Measurements from ENCODE around the gene TRIM2.
A peak's percentile ranks its signal among the peaks of the same experiment; 100 is the strongest.

TRIM2 gene

DNA sequence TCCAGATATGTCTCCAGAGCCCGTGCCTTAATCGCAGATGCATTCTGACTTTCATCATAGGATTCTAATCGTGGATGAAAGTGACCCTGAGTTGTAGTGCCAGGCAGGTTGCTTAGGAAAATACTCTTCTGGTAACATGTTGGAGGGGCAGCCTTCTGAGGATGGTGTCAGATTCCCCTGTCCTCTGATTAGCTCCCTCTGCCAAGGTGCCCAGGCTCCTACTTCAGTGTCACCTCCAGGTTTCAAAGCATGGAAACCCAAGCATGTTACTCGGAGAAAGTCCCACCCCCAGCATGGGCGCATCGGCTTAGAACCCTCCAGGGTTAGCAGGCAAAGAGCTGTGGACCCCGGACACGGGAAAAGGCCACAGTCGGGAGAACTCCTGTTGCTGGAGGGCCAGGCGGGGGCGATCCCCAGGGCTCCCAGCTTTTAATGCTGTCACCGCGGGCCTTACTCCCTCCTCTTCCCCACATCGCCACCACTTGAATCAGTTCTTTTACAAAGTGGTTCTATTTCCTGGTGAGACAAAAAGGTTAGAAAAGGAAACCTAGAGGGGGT, 44.5 kb downstream of the TRIM2 start:
- Histone ChIP-seq H3K36me3 (ENCODE audit: control insufficient read depth, insufficient read depth, low read length) (no peaks in the 10 kb centered on the region), H3K9ac (ENCODE audit: low read depth, low read length) (peak overlapping the region; percentile 37; the same call in 1 of the 2 replicates), H3K4me3 (ENCODE audit: low read depth, low read length) (peak overlapping the region; percentile 68), H3K4me1 (ENCODE audit: control insufficient read depth, insufficient read depth, low read length) (peaks cover 16% of the 10 kb centered on the region), H3K27me3 (ENCODE audit: control insufficient read depth, insufficient read depth, low read length) (no peaks in the 10 kb centered on the region), H3K27ac (ENCODE audit: low read depth, low read length) (peak overlapping the region; percentile 89), H3K9me3 (ENCODE audit: control insufficient read depth, insufficient read depth, low read length) (no peaks in the 10 kb centered on the region)

DNA sequence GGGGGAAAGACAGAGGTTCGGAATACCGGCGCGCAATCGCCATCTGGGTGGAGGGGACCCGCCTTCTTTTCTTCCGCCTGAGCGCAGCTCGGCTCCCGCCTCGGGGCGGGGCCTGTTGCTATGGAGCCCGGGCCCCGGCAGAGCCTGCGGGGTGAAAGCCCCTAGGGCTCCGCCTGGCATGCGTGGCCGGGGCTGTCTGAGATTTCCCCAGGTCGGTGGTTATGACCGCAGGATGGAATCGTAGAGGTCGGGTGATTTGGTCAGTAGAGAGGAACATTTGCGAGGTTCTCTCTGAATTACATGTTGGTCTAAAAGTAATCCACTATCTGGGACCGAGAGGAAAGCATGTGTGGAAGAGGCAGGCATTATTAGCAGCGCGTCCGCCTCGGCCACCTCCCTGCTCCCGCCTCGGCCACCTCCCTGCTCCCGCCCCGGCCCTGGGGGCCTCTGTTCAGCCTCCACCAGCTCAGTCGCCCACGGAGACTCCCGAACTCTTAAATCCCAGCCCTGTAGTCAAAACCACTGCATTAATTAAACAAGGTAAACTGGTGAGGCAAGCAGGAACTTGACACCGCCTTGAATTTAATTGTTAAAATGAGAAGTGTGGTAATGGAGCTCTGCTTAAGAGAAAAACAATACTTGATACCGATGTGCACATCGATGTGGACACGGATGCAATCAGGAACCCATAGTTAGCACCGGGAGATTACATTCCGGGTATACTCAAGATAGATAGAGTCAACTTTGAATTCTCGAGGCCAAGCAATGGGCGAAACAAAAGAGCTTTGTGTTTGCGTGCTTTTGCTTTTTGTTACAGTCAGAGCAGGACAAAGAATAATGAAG, 45.2 kb downstream of the TRIM2 start:
- Histone ChIP-seq H3K36me3 (ENCODE audit: control insufficient read depth, insufficient read depth, low read length) (no peaks in the 10 kb centered on the region), H3K4me1 (ENCODE audit: control insufficient read depth, insufficient read depth, low read length) (peaks cover 16% of the 10 kb centered on the region), H3K27me3 (ENCODE audit: control insufficient read depth, insufficient read depth, low read length) (no peaks in the 10 kb centered on the region), H3K27ac (ENCODE audit: low read depth, low read length) (peak overlapping the region; percentile 89), H3K9me3 (ENCODE audit: control insufficient read depth, insufficient read depth, low read length) (no peaks in the 10 kb centered on the region), H3K9ac (ENCODE audit: low read depth, low read length) (peak overlapping the region; percentile 47), H3K4me3 (ENCODE audit: low read depth, low read length) (peak overlapping the region; percentile 68)

- Histone ChIP-seq H3K4me3 (ENCODE audit: low read depth, low read length) (no peak overlapping the region), H3K27me3 (ENCODE audit: control insufficient read depth, insufficient read depth, low read length) (no peaks in the 10 kb centered on the region), H3K9ac (ENCODE audit: low read depth, low read length) (no peak overlapping the region), H3K4me1 (ENCODE audit: control insufficient read depth, insufficient read depth, low read length) (peaks cover 38% of the 10 kb centered on the region), H3K9me3 (ENCODE audit: control insufficient read depth, insufficient read depth, low read length) (no peaks in the 10 kb centered on the region), H3K27ac (ENCODE audit: low read depth, low read length) (no peak overlapping the region), H3K36me3 (ENCODE audit: control insufficient read depth, insufficient read depth, low read length) (no peaks in the 10 kb centered on the region)
Measured at GRCh38 chr4:153252122-153252521, 47.9 kb downstream of the TRIM2 start.

DNA sequence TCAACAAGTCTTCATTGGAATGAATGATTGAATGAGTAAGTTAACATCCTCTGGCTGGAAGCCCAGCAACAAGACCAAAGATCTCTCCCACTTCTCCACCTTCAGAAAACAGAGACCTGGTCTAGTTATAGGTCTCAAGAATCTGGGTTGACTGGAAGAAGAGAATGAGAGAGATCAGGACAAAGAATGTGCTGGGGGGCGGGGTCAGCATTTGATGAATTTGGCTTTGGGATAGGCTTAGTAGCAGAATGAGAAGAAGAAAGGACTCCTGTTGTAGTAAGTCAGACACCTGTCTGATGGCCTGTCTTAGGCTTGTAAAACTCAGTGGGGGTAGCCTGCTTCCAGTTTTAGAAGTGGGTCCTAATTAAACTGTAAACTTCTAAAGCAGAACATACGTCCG, 51.0 kb downstream of the TRIM2 start:
- no peak overlapping the region for H3K9ac ChIP-seq (ENCODE audit: low read depth, low read length)
- no peaks in the 10 kb centered on the region for H3K36me3 ChIP-seq (ENCODE audit: control insufficient read depth, insufficient read depth, low read length)
- no peaks in the 10 kb centered on the region for H3K27me3 ChIP-seq (ENCODE audit: control insufficient read depth, insufficient read depth, low read length)
- peaks cover 51% of the 10 kb centered on the region for H3K4me1 ChIP-seq (ENCODE audit: control insufficient read depth, insufficient read depth, low read length)
- no peaks in the 10 kb centered on the region for H3K9me3 ChIP-seq (ENCODE audit: control insufficient read depth, insufficient read depth, low read length)
- no peak overlapping the region for H3K27ac ChIP-seq (ENCODE audit: low read depth, low read length)
- no peak overlapping the region for H3K4me3 ChIP-seq (ENCODE audit: low read depth, low read length)

DNA sequence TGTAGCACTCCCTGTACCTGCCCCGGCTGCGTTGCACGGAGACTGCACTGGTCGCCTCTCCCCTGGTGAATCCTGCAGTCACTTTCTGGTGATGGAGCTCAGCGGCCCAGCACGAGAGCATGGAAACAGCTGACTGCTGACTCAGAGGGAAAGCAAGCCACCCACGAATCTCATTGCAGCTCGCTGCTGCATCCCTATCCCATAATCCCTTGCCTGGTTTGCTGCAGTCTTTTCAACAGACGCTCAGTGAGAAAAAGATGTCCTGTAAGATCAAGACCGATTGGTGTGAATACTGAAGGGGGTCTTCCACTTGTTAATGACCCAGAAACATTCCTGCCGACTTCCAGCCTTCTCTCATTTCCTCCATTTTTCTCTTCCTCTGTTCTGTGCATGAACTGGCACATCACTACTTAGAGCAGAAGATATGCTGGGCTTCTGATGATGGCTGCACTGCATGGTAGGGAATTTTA, 52.9 kb downstream of the TRIM2 start:
- Histone ChIP-seq H3K36me3 (ENCODE audit: control insufficient read depth, insufficient read depth, low read length) (no peaks in the 10 kb centered on the region), H3K4me1 (ENCODE audit: control insufficient read depth, insufficient read depth, low read length) (peaks cover 65% of the 10 kb centered on the region), H3K27me3 (ENCODE audit: control insufficient read depth, insufficient read depth, low read length) (no peaks in the 10 kb centered on the region), H3K27ac (ENCODE audit: low read depth, low read length) (peak overlapping the region; percentile 96), H3K9me3 (ENCODE audit: control insufficient read depth, insufficient read depth, low read length) (no peaks in the 10 kb centered on the region), H3K4me3 (ENCODE audit: low read depth, low read length) (peak overlapping the region; percentile 65), H3K9ac (ENCODE audit: low read depth, low read length) (peak overlapping the region; percentile 65)

DNA sequence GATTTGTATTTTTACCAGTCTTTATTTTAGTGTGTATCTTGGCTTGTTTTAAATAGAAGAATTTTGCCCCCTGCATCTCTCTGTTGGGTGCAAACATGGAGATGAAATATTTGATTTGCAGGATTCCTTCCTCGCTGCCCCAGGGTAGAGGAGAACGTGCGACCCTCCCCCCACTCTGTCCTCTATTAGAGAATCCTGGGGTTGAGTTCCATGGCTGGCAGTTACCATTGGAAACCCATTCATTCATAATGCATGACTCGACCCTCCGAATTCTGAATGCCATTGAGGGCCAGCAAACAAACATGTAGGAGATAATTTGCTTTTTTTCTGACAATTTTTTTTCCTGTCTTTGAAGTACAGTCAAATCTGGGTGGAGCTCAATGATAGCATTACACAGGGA, 53.7 kb downstream of the TRIM2 start:
- peak overlapping the region; percentile 65 for H3K9ac ChIP-seq (ENCODE audit: low read depth, low read length)
- peaks cover 65% of the 10 kb centered on the region for H3K4me1 ChIP-seq (ENCODE audit: control insufficient read depth, insufficient read depth, low read length)
- H3K9me3 ChIP-seq (ENCODE audit: control insufficient read depth, insufficient read depth, low read length), result no peaks in the 10 kb centered on the region
- H3K4me3 ChIP-seq (ENCODE audit: low read depth, low read length), result peak overlapping the region; percentile 65
- no peaks in the 10 kb centered on the region for H3K27me3 ChIP-seq (ENCODE audit: control insufficient read depth, insufficient read depth, low read length)
- no peaks in the 10 kb centered on the region for H3K36me3 ChIP-seq (ENCODE audit: control insufficient read depth, insufficient read depth, low read length)
- peak overlapping the region; percentile 96 for H3K27ac ChIP-seq (ENCODE audit: low read depth, low read length)

GRCh38 chr4:153258750-153259149, 54.5 kb downstream of the TRIM2 start:
- peak overlapping the region; percentile 96 for H3K27ac ChIP-seq (ENCODE audit: low read depth, low read length)
- H3K27me3 ChIP-seq (ENCODE audit: control insufficient read depth, insufficient read depth, low read length), result no peaks in the 10 kb centered on the region
- peaks cover 65% of the 10 kb centered on the region for H3K4me1 ChIP-seq (ENCODE audit: control insufficient read depth, insufficient read depth, low read length)
- peak overlapping the region; percentile 65 for H3K4me3 ChIP-seq (ENCODE audit: low read depth, low read length)
- no peaks in the 10 kb centered on the region for H3K9me3 ChIP-seq (ENCODE audit: control insufficient read depth, insufficient read depth, low read length)
- H3K9ac ChIP-seq (ENCODE audit: low read depth, low read length), result peak overlapping the region; percentile 40; the same call in 1 of the 2 replicates
- no peaks in the 10 kb centered on the region for H3K36me3 ChIP-seq (ENCODE audit: control insufficient read depth, insufficient read depth, low read length)

DNA sequence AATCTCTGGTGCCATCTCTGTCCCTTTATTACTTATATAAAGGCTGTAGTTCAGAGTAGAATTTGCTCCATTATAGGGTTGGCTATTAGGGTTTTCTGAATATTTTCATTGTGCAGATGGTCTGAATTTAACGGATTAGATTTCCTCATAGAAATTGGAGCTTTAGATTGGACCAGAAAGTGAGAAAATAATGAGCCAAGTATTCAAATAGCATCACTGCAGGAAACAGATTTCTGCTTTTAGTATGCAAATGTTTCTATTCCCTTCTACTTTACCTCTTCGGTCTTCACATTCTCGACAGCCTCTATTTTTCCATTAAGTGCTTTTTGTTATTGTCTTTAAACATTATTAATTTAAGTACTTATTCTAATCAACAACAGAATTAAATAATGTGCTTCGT, 55.4 kb downstream of the TRIM2 start:
- Histone ChIP-seq H3K36me3 (ENCODE audit: control insufficient read depth, insufficient read depth, low read length) (no peaks in the 10 kb centered on the region), H3K27me3 (ENCODE audit: control insufficient read depth, insufficient read depth, low read length) (no peaks in the 10 kb centered on the region), H3K4me3 (ENCODE audit: low read depth, low read length) (peak overlapping the region; percentile 65), H3K9me3 (ENCODE audit: control insufficient read depth, insufficient read depth, low read length) (no peaks in the 10 kb centered on the region), H3K9ac (ENCODE audit: low read depth, low read length) (peak overlapping the region; percentile 42; the same call in 1 of the 2 replicates), H3K27ac (ENCODE audit: low read depth, low read length) (peak overlapping the region; percentile 96), H3K4me1 (ENCODE audit: control insufficient read depth, insufficient read depth, low read length) (peaks cover 65% of the 10 kb centered on the region)

GRCh38 chr4:153260132-153260531, 55.9 kb downstream of the TRIM2 start:
- H3K36me3 ChIP-seq (ENCODE audit: control insufficient read depth, insufficient read depth, low read length), result no peaks in the 10 kb centered on the region
- H3K9ac ChIP-seq (ENCODE audit: low read depth, low read length), result peak overlapping the region; percentile 42; the same call in 1 of the 2 replicates
- H3K9me3 ChIP-seq (ENCODE audit: control insufficient read depth, insufficient read depth, low read length), result no peaks in the 10 kb centered on the region
- H3K27me3 ChIP-seq (ENCODE audit: control insufficient read depth, insufficient read depth, low read length), result no peaks in the 10 kb centered on the region
- H3K4me1 ChIP-seq (ENCODE audit: control insufficient read depth, insufficient read depth, low read length), result peaks cover 63% of the 10 kb centered on the region
- peak overlapping the region; percentile 96 for H3K27ac ChIP-seq (ENCODE audit: low read depth, low read length)
- peak overlapping the region; percentile 65 for H3K4me3 ChIP-seq (ENCODE audit: low read depth, low read length)

DNA sequence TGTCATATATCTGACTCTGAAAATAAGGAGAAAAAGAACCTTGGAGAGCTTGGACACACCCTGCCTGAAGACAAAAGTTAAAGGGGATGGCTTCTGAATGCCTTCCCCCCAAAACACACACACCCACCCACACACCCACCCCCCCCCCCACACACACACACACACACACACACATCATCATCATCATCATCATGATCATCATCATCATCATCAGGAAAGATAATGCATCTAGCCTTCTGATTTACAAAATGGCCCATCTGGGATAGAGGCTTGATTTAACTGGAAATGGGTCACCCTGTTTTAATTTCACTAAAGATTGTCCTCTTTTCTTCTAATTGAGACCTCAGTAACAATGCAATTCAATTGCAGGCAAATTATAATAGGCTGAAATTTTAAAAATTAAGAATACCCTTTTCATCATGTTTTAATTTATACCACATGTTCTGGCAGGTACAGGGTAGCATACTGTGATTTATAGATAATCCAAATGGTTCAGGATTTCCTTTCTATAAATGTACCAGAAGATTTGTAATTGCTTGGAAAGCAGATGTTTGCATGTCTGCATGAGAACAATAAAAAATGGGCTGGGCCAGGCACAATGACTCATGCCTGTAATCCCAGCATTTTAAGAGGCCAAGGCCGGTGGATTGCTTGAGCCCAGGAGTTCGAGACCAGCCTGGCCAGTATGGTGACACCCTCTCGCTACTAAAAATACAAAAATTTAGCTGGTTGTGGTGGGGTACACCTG, 56.5 kb downstream of the TRIM2 start:
- Histone ChIP-seq H3K4me3 (ENCODE audit: low read depth, low read length) (no peak overlapping the region), H3K4me1 (ENCODE audit: control insufficient read depth, insufficient read depth, low read length) (peaks cover 57% of the 10 kb centered on the region), H3K9me3 (ENCODE audit: control insufficient read depth, insufficient read depth, low read length) (no peaks in the 10 kb centered on the region), H3K27me3 (ENCODE audit: control insufficient read depth, insufficient read depth, low read length) (no peaks in the 10 kb centered on the region), H3K36me3 (ENCODE audit: control insufficient read depth, insufficient read depth, low read length) (no peaks in the 10 kb centered on the region), H3K27ac (ENCODE audit: low read depth, low read length) (peak overlapping the region; percentile 96), H3K9ac (ENCODE audit: low read depth, low read length) (no peak overlapping the region; the same call in 1 of the 2 replicates)

All from HUES48 (cell line).